H1 (cell line): ENCODE measurements around the gene SLC6A12. TPM values are rescaled to one million over a fixed set of nuclear protein-coding genes. Genes with fewer than 3 reads are reported as not detected.

ENCODE experiments used
- BCL11A ChIP-seq, 2 experiments: IDR thresholded peaks; one replicate each; pipeline ENCODE4 v1.6.1; 2011; ENCODE audit warnings: low read depth in 2 of 2, low read length in 2 of 2, mild to moderate bottlenecking in 2 of 2
- KDM4A ChIP-seq: IDR thresholded peaks from one replicate; pipeline ENCODE4 v1.7.1; 2012; ENCODE audit warnings: low read depth, mild to moderate bottlenecking, moderate library complexity, low read length, inconsistent platforms; ENCODE audit not compliant: severe bottlenecking
- RAD21 ChIP-seq, 2 experiments: IDR thresholded peaks in 1 of 2; conservative IDR thresholded peaks in 1 of 2; 2 replicates each; pipeline ENCODE4 v1.6.1; 2011; ENCODE audit warnings: low read depth in 2 of 2, low read length in 2 of 2, improper control_type of control experiment in 1 of 2, inconsistent platforms in 1 of 2, mild to moderate bottlenecking in 1 of 2, moderate library complexity in 1 of 2
- USF2 ChIP-seq: IDR thresholded peaks from 2 replicates; pipeline ENCODE4 v1.6.1; 2011; ENCODE audit warnings: low read length, improper control_type of control experiment
- polyA plus RNA-seq, 7 experiments: library from polyadenylated mRNA; depleted of rRNA in 3 of 7; stranded (reverse) in 5 of 7; unstranded in 2 of 7; fragments of >200 nt in 5 of 7; fragments of 200-250 nt in 2 of 7; gene quantifications; 1 replicate in 5 of 7; 2 replicates in 1 of 7; 4 replicates in 1 of 7; pipeline versions ENCODE4 v1.2.1 to v1.2.3, GENCODE V29; 2011 to 2013; ENCODE audit warnings: missing spikeins in 2 of 7, mixed read lengths in 2 of 7
- total RNA-seq: library from RNA; stranded (reverse); fragmentation: NEBNext Ultra II Directional; extraction: Animal tissue kit (Norgen Biotek cat#: 25700); gene quantifications from 2 replicates; pipeline ENCODE4 v1.2.1, GENCODE V29; 2021

SLC6A12 gene
- total and polyA plus RNA-seq, 2 of the 8 experiments (the other 6 are each of a cell fraction or from before 2014, with no cell fraction given) = 0.70 to 1.1 TPM

GRCh38 chr12:262113-262512 is 48.2 kb upstream of the SLC6A12 start (continued):
- TF ChIP-seq KDM4A = no peak
- no peak for TF ChIP-seq BCL11A (IDR thresholded peaks at IDR 0.05; ENCODE audit: low read depth in 2 of 2, low read length in 2 of 2)
- TF ChIP-seq RAD21 (IDR thresholded peaks at IDR 0.05 in 1 of 2, conservative IDR thresholded peaks at IDR 0.05 in 1 of 2; ENCODE audit: low read depth in 2 of 2, low read length in 2 of 2) = no peak
- TF ChIP-seq USF2 = no peak
